Panc1 (cell line): ENCODE measurements around the gene CARD8.
"Not testable (repeated sequence)": the region's sequence is repeated elsewhere in the genome, so short reads cannot be mapped to it uniquely, and the experiment has no call there.

Experiments used
- CTCF ChIP-seq: fragments of 450-650 bp; IDR thresholded peaks from 2 replicates; pipeline ENCODE4 v1.5.1; 2017; ENCODE audit warnings: mild to moderate bottlenecking
- POLR2AphosphoS5 ChIP-seq: IDR thresholded peaks from 2 replicates; pipeline ENCODE4 v1.6.1; 2012; ENCODE audit warnings: mild to moderate bottlenecking, low read depth, low read length, moderate library complexity
- SIN3A ChIP-seq: IDR thresholded peaks from 2 replicates; pipeline ENCODE4 v1.6.1; 2012; ENCODE audit warnings: low read depth, mild to moderate bottlenecking, low read length, moderate library complexity, borderline replicate concordance; ENCODE audit not compliant: insufficient read depth

DNA sequence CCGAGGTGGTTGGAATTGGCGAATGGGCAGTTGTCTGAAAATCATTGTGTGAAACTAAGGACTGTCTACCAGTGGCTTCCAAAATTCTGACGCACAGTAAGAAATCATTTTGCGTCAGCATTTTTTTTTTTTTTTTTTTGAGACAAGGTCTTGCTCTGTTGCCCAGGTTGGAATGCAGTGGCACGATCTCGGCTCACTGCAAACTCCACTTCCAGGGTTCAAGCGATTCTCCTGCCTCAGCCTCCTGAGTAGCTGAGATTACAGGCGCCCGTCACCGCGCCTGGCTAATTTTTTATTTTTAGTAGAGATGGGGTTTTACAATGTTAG is 35.7 kb upstream of the CARD8 start:
- not testable (repeated sequence) for TF ChIP-seq CTCF, POLR2AphosphoS5, SIN3A
